Testis (tissue), 3 donors: ENCODE results near the gene CPNE4. TPM values are rescaled to one million over a fixed set of nuclear protein-coding genes. Genes with fewer than 3 reads are reported as not detected.

Experiments
- DNase-seq: peaks from one replicate; pipeline ENCODE4 v3.0.0-alpha.2; 2019
- H3K27ac ChIP-seq, 2 donors: fragments of 200-600 bp; sonication (generic); one replicate each; pipeline ENCODE4 v1.5.1; 2019
- H3K27me3 ChIP-seq: fragments of 200-600 bp; sonication (generic); one replicate; pipeline ENCODE4 v1.5.1; 2019
- H3K36me3 ChIP-seq: fragments of 200-600 bp; sonication (generic); one replicate; pipeline ENCODE4 v1.5.1; 2017; ENCODE audit warnings: low read depth; ENCODE audit errors: missing control alignments
- H3K4me1 ChIP-seq: fragments of 200-600 bp; sonication (generic); one replicate; pipeline ENCODE4 v1.5.1; 2019
- H3K4me3 ChIP-seq, 2 donors: fragments of 200-600 bp; sonication (generic); one replicate each; pipeline ENCODE4 v1.5.1; 2017 to 2019
- H3K9me3 ChIP-seq: fragments of 200-600 bp; sonication (generic); one replicate; pipeline ENCODE4 v1.5.1; 2017
- CTCF ChIP-seq, 3 experiments: fragments of 450-650 bp in 2 of 3; fragments of 200-600 bp in 1 of 3; sonication (generic) in 1 of 3; IDR thresholded peaks; one replicate each; pipeline ENCODE4 v1.5.1; 2016 to 2019; ENCODE audit warnings: antibody characterized with exemption in 3 of 3, mild to moderate bottlenecking in 2 of 3, moderate library complexity in 1 of 3
- POLR2A ChIP-seq: fragments of 450-650 bp; IDR thresholded peaks from one replicate; pipeline ENCODE4 v1.6.1; 2017; ENCODE audit warnings: antibody characterized with exemption, mild to moderate bottlenecking, moderate library complexity
- WGBS, 2 donors: methylation state at CpG; one replicate each; pipeline ENCODE4 v1.1.5; 2018; 5-methylcytosine and 5-hydroxymethylcytosine counted together
- intact Hi-C: fragments of 100-400 bp; cut with DNase I; formaldehyde crosslinking; loops from one replicate; pipeline ENCODE4 v1.15.1; 2023; ENCODE audit warnings: low total_unique reads
- polyA plus RNA-seq: library from polyadenylated mRNA; stranded (reverse); fragments of 350-450 nt; fragmentation: Illumina TruSeq; extraction: RNeasy Lipid Tissue Mini Kit (QIAGEN cat#74804); gene quantifications from one replicate; pipeline ENCODE4 v1.2.3, GENCODE V29; 2014; ENCODE audit warnings: low read depth, low replicate concordance; ENCODE audit not compliant: insufficient read depth
- total RNA-seq, 2 donors: library from RNA; depleted of rRNA; stranded (reverse); fragments of >200 nt; gene quantifications; one replicate each; pipeline ENCODE4 v1.2.3, GENCODE V29; 2016

The CPNE4 gene
- total and polyA plus RNA-seq, 3 donors from 2014 or later = 2.4 to 8.4 (median 4.5) TPM

- Histone ChIP-seq H3K36me3 (no peaks in the 10 kb centered on the region), H3K4me3 (no peak overlapping the region), H3K4me1 (no peaks in the 10 kb centered on the region), H3K27me3 (no peaks in the 10 kb centered on the region), H3K27ac (no peak overlapping the region), H3K9me3 (no peaks in the 10 kb centered on the region)
- no peak for TF ChIP-seq CTCF (IDR thresholded peaks at IDR 0.05)
- no peak for TF ChIP-seq POLR2A
- intact Hi-C loops = no loop called here
- 88% methylated on average over 3 to 5 of the region's 5 CpGs for WGBS, 2 donors
- DNase-seq = no peak
Measured at GRCh38 chr3:131962982-131963381, 71.8 kb downstream of the CPNE4 start.

DNA sequence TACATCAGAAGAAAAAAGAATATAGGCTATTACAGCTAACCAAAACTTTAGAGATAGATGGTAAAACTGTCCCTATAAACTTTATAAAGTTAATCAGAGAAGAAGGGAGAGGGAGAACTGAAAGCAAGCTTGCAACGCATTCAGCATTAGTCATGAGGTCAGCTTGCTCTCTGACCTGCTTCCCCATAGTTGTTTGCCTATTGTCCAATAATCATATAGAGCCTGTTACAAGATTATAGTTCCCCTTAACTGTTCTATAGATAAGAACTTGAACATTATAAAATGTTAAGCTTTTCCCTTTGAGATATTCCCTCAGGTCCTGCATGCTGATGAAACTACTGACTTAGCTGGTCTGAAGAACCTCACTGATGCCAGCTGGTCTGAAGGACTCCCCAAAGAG lies 74.5 kb downstream of the CPNE4 start:
- Histone ChIP-seq H3K27ac (no peak overlapping the region), H3K27me3 (no peaks in the 10 kb centered on the region), H3K4me1 (no peaks in the 10 kb centered on the region), H3K9me3 (no peaks in the 10 kb centered on the region), H3K4me3 (no peak overlapping the region), H3K36me3 (no peaks in the 10 kb centered on the region)
- intact Hi-C loops = no loop called here
- DNase-seq = no peak
- 0 to 26% methylated on average over 1 of the region's 1 CpG for WGBS, 2 donors
- no peak for TF ChIP-seq CTCF (IDR thresholded peaks at IDR 0.05)
- TF ChIP-seq POLR2A = no peak

- H3K4me1 ChIP-seq = no peaks in the 10 kb centered on the region
- H3K9me3 ChIP-seq = no peaks in the 10 kb centered on the region
- no peak overlapping the region for H3K27ac ChIP-seq
- H3K4me3 ChIP-seq = no peak overlapping the region
- H3K36me3 ChIP-seq = no peaks in the 10 kb centered on the region
- H3K27me3 ChIP-seq = no peaks in the 10 kb centered on the region
- intact Hi-C loops = no loop called here
- WGBS, 2 donors = 47 to 65% methylated on average over 1 of the region's 1 CpG
- TF ChIP-seq POLR2A = no peak
- TF ChIP-seq CTCF (IDR thresholded peaks at IDR 0.05) = no peak
- no peak for DNase-seq
Measured at GRCh38 chr3:131957980-131958379, 76.8 kb downstream of the CPNE4 start.

DNA sequence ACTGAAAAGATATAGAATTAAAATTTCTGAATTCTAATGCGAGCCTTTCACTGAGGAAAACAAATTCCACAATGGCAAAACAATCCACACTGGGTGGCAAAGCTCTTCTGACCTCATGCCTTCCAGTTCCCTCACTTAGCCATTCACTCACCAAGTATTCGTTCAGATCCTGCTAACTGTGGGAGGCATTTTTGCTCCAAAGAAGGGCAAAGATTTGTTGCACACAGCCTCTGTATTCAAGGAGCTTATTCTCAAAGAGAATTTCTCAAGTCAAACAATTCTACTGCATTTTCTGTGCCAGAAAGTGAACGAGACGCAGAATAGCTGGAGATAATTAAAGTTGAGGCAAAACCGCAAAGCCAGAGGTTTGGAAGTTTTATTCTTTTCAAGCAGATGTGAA lies 77.3 kb downstream of the CPNE4 start:
- H3K4me3 ChIP-seq = no peak overlapping the region
- TF ChIP-seq POLR2A (no peak), CTCF (IDR thresholded peaks at IDR 0.05) (no peak)
- intact Hi-C loops = no loop called here
- WGBS, 2 donors = 54 to 59% methylated on average over 5 of the region's 5 CpGs
- no peaks in the 10 kb centered on the region for H3K4me1 ChIP-seq
- no peaks in the 10 kb centered on the region for H3K27me3 ChIP-seq
- no peak overlapping the region for H3K27ac ChIP-seq
- H3K36me3 ChIP-seq = no peaks in the 10 kb centered on the region
- DNase-seq = no peak
- H3K9me3 ChIP-seq = no peaks in the 10 kb centered on the region

DNA sequence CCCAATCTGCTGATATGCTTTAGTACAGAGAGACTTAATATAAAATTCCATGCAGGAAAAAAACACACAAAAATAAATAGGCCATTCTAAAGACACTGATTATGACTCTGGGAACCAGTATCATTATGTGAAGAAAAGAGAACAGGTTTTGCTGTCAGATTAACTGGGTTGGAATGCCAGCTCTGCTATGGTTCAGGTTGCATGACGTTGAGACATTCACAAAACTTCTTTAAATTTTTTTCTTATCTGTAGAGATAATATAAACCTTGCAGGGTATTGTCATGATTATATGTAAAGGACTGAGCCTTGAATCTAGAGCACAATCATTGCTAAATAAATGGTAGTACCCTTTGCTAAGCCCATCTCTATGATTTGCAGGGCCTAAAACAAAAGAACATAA lies 86.0 kb downstream of the CPNE4 start:
- DNase-seq = no peak
- WGBS, 2 donors = 51 to 57% methylated on average over 1 of the region's 1 CpG
- Histone ChIP-seq H3K4me3 (no peak overlapping the region), H3K9me3 (no peaks in the 10 kb centered on the region), H3K4me1 (no peaks in the 10 kb centered on the region), H3K27me3 (no peaks in the 10 kb centered on the region), H3K36me3 (no peaks in the 10 kb centered on the region), H3K27ac (no peak overlapping the region)
- intact Hi-C loops = no loop called here
- TF ChIP-seq POLR2A = no peak
- TF ChIP-seq CTCF (IDR thresholded peaks at IDR 0.05) = no peak
